WTC11 (cell line): ENCODE results near the gene PHLDB3.

ENCODE experiments used
- CTCF ChIP-seq: fragments of 200-600 bp; IDR thresholded peaks from 2 replicates; pipeline ENCODE4 v1.8.0; 2022; ENCODE audit warnings: antibody characterized with exemption
- FOXK1 ChIP-seq: sonication (generic); formaldehyde crosslinking; IDR thresholded peaks from 2 replicates; pipeline ENCODE4 v1.8.0; 2022; ENCODE audit warnings: mild to moderate bottlenecking, moderate library complexity, missing genetic modification reagents
- ZNF232 ChIP-seq: sonication (generic); formaldehyde crosslinking; IDR thresholded peaks from 2 replicates; pipeline ENCODE4 v1.8.0; 2022; ENCODE audit warnings: mild to moderate bottlenecking, missing genetic modification reagents
- ZNF317 ChIP-seq: sonication (generic); formaldehyde crosslinking; IDR thresholded peaks from 2 replicates; pipeline ENCODE4 v1.8.1; 2023; ENCODE audit warnings: low read depth, mild to moderate bottlenecking, moderate library complexity, missing genetic modification reagents, borderline replicate concordance

- TF ChIP-seq ZNF317 (no peak), FOXK1 (CRISPR knock-in tag) (no peak), CTCF (no peak), ZNF232 (no peak)
Observed at GRCh38 chr19:43522929-43523328, 18.4 kb upstream of the PHLDB3 start.
